HT1080 (cell line): ENCODE data around the gene MACF1. TPM values are rescaled to one million over a fixed set of nuclear protein-coding genes. Genes with fewer than 3 reads are reported as not detected.
"Not testable (repeated sequence)": the region's sequence is repeated elsewhere in the genome, so short reads cannot be mapped to it uniquely, and the experiment has no call there.

Source experiments
- DNase-seq: peaks from one replicate; pipeline ENCODE4 v3.0.0-alpha.2; 2015; ENCODE audit warnings: low read depth
- total RNA-seq: library from RNA; depleted of rRNA; stranded (reverse); fragments of >200 nt; shearing (Covaris generic); gene quantifications from 2 replicates; pipeline ENCODE4 v1.2.3, GENCODE V29; 2014

Gene MACF1
- total RNA-seq, 1 experiment from 2014 or later: 148 TPM

DNA sequence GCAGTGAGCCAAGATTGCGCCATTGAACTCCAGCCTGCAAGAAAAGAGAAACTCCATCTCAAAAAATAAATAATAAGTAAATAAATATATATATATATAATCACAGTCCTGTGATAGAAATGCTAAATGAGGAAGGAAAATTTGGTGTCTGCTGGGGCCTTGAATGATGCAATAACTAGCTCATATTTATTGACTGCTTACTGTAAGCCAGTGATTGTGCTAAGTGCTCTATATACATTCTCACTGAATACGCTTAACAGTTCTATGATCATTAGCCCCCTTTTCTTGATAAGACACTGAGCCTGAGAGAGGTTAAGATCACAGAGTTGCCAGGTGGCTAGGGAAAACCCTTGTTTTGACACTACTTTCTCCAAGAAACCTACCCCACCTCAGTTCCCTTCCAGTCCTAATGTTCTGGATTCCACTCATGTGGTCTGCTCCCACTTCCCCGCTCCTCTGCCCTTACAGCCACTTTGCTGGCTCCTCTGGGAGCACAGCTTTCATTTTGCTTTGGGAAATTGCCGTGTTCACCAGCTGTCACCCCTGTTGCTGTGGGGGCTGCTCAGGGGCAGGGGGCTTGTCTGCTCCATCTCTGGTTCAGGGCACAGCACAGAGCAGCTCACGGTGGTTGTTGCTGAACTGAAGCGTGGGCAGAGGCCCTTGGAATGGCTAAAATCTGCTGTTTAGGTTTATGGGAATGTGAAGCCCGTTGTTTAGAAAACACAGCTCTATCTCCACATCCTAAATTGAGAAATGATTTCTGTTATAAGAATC is 284.5 kb downstream of the MACF1 start:
- DNase-seq: no peak

DNA sequence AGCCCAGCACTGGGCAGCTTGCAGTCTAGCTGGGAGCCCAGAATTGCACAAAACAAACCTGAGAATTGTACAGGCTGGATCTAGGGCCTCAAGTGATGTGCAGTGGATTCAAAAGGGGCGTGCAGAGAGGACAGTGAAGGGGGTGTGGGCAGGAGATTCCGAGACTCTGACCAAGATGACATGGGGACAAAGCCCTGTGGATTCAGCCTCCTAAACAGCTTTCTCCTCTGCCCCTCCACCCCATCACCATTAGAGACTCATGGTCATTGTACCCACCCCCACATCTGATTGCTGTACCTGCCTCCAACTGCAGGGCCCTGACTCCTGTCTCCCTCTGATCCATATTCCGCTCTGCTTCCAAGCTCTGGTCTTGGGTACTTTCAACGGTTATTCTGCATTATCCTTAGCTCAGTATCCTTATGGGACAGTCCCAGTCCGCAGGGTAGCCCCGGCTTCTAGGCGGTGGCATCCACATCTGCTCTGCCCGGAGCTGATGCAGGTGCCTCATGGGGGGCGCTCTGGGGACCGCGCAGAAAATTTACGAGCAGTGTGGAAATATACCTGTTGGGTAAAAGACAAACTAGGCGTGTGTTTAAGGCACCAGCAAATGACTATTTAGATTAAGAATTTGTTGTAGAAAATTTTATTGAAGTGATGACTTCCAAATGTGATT is 285.2 kb downstream of the MACF1 start:
- no peak for DNase-seq

DNA sequence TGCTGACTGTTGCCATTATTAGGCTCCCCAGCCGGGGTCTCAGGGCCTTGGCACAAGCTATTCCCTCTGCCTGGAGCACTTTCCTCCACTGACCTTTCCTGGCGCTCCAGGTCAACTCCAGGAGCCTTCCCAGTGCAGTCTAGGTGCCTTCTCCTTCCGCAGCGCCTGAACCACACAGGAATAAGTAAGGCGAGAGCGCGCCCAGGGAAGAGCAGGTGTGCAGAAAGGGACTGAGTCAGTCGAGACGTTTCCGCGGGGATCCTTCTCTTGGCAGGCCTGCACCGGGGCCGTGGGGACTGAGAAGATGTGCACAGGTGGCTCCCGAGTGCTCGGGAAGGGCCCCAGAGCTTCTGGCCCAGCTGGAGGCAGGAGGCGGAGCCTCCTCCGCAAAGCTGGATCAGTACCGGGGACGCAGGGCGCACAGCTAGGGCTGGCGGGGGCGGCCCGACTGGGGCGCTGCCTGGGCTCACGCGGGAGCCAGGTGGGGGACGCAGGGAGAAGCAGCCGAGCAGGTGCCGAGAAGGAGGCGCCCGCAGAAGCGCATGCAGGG is 286.2 kb downstream of the MACF1 start:
- no peak for DNase-seq

DNA sequence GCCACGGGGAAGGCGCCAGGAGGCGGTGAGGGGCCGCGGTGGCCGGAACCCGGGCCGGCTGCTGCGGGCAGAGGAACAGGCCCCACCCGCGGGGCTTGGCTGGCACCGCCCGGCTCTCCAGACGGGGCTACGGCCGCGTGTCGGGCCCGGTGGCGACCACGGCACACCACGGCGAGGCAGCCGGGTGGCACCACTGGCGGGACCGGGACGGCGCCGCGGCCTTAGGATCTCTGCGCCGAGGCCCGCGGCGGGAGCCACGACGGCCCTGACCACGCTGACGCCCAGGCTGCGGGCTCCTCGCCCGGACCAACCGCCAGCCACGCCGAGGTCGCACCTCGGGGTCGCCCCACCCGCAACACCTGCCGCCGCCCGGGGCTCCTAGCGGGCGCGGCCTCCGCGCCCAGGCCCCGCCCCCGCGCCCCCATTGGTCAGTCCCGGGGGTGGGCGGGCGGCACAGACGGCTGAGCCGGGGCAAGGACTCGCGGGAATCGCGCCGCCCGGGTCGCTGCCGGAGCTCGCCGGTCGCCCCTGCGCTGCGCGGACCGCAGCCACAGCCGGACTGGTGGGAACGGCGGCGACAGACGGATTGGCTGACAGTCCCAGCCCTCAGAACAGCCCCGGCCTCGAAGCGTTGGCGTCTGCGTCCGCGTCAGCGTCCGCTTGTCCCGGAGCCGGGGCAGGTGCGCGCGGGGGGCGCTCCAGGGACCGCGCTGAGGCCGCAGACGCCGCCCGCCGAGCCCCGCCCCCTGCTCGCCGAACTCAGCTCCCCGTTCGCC is 286.8 kb downstream of the MACF1 start, which contains the start of gene BMP8A:
Gene BMP8A (plus strand): TSS at position 491 of the 776 bp plus-strand sequence. CDS start 356 bp downstream, outside the sequence.
- peak; percentile 18 for DNase-seq

DNA sequence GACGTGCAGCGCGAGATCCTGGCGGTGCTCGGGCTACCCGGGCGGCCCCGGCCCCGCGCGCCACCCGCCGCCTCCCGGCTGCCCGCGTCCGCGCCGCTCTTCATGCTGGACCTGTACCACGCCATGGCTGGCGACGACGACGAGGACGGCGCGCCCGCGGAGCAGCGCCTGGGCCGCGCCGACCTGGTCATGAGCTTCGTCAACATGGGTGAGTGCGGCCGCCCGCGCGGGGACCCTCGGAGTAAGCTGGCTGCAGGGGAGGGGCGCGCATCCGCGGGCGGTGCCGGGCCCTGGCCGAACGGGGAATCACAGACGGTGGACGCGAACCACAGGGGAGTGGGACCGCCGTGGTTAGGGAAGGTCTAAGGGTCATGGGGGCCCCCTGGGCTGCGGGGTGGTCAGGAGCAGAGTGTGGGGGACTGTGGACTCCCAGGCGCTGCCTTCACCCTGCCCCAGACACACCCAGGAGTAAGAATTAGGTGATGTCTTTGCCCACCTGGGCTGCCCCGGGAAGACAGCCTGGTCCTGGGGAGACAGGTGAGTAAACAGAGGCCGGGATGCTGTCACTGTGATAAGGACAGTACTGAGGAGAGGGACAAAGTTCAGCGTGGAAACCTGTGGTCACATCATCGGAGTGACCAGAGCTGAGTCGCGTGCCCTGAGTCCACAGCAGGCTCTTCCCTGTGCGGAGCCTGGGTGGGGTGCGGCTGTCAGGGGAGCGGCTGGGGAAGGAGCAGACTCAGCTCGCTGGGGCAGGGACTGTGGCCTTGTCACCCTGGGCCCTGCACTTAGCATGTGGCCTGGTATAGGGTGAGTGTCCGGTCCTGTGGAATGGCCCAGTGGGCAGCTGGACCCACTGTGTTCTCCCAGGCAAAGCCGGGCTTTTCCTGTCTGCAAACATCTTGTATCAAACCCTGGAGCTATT is 287.9 kb downstream of the MACF1 start:
- not testable (repeated sequence) for DNase-seq

DNA sequence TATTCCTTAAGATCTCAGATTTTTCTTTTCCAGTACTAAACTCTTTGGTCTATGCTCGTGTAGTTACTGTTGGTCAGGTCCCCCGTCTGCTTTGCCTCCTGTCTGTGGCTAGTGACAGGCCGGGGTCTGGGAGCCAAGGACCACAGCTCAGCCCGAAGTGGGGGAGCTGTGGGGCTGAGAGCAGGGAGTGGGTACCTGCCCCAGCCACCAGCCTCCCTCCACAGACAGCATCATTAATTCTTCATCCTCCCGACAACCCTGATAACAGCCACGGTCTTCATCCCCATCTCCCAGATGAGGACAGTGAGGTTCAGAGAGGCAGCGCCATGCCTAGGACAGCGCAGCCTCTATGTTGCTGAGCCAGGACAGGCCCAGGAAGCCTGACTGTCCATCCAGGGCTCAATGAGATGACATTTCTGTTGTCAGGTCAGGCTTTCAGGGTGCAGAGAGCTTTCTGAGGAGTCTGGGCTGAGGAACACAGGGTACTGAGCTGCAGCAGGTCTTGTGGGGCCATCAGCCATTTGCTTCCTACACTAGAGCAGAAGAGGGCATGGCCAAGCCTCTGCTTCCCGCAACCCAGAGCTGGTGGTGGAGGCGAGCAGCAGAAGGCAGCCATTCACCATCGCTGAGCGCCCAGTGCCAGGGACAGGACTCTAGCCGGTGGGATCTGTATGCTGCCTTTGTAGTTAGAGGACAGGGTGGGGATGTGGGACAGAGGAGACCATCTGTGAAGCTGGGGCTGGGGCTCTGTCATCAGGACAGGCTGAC is 288.7 kb downstream of the MACF1 start:
- DNase-seq: not testable (repeated sequence)

DNA sequence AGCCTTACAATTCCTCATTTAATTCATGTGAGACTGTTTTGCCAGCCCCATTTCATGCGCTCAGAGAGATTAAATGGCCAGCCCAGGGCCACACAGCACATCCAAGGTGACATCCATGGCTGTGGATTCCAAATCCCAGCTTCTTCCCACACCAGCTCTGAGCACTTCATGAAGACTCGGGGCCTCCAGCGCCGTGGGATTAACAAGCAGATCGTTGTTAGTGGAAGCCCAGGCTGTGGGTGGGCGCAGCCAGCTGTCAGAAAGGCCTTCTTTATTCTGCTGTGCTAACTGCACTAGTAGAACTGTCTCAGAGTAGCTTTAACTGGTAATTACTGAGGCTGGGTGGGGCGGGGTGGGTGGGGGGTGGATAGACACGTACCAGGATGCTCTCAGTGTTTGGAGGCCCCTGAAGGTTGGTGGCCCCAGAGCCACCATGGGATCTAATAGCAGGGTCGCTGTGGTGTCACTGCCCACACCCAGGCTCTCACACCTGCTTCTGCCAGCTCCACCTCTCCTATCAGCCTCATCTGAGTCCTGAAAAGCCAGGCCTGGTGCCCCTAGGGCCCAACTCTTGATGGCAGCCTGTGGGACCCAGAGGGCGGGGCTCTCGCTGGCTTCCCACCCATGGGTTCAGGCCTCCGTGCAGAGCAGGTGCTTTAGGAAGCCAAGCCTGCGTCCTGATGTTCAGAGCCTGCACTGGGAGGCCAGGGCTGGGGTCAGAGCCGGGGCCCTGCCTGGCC is 290.3 kb downstream of the MACF1 start:
- no peak for DNase-seq

DNA sequence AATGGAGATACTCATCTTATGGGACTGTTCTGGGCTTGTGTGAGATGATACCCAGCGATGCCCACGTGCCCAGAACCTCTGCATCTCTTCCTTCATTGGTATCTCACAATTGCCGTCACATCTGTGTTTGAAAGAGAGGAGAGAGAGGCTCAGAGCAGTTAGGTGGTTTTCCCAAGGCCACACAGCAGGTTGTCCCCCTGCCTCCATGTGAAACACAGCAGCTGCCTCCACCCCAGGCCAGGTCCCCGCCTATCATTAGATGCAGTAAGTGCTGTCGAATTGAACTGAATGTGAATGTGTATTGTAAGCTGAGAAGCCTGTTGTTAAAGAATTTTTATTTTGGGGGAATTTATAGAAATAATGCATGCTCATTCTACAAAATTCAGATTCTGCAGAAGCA is 292.0 kb downstream of the MACF1 start:
- DNase-seq: not testable (repeated sequence)

DNA sequence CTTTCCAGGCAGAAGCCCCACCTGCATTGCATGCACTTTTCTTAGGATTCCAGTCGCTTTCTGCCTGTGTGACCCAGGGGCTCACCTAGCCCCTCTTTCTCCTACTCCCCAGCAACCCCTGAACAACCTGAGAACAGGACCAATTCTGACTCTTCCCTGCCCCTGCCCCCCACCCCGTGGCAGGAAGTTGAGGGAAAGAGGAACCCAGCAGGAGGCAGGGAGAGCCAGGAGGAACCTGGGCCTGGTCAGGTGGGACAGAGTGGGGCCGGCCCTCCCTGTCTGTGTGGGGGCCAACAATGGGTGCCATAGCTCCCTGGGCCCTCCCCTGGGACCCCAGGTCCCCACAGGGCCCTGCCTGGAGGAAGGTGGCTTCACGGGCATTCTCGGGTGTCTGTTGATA is 293.1 kb downstream of the MACF1 start:
- DNase-seq: no peak

DNA sequence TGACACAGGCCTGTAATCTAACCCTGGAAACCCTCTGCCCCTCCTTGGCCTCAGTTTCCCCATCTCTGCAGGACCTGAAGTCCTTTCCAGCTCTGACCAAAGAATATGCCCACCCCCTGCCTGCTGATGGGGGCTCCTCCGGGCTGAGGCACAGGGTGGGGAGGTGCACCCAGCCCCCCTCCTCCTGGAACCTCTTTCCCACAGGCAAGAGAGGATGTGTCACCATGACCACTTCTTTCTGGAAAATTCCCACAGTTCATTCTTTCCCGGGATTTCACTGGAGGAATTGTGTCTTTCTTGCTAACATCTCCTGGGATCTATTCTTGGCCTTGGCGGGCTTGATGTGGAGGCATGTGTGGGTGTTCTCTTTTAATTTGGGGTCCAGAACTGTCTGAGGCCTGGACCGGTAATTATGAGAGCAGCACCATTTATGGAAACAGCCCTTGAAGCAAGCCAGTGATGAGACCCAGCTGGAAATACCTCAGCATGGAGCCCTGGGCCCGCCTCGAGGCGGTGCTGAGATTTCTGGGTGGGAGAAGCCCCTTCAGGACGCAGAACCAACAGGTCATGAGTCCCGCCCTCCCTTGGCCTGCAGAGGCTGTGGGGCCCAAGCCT is 293.7 kb downstream of the MACF1 start:
- DNase-seq: not testable (repeated sequence)

DNA sequence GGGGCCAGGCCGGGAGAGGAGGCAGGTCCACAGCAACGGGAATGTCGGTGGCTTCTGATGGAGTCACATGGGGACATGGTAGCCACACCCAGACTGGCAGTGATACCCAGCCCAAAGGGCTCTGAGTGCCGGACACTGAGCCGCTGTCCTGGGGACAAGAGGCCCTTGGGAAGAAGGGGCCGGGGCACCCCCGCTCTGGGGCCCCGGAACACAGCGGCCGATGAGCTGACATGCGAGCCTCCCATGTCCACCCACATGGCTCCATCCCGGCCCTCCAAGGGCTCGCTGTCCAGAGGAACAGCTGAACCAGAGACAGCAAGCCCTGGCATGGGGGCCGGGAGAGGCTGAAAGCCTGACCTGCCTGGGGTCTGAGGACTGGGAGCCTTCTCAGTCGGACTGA is 294.3 kb downstream of the MACF1 start:
- DNase-seq: not testable (repeated sequence)

DNA sequence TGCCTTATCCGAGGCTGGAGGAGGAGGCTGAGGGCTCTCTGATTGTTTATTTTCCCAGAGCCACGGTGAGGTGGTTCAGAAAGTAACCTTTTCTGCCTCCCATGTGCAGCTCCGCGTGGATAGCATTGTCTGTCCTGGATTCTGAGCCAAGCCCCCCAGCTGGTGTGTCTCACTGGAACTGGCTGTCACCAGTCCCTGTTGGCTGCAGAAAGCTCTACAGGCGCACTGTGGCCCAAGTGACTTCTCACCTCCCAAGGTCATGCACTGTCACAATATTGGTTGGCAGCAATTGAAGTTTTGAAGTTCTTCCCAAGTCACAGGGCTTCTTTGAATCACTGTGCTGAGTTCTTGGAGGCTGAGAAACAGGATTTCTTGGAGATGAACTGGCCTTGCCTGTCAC is 295.2 kb downstream of the MACF1 start:
- no peak for DNase-seq

DNA sequence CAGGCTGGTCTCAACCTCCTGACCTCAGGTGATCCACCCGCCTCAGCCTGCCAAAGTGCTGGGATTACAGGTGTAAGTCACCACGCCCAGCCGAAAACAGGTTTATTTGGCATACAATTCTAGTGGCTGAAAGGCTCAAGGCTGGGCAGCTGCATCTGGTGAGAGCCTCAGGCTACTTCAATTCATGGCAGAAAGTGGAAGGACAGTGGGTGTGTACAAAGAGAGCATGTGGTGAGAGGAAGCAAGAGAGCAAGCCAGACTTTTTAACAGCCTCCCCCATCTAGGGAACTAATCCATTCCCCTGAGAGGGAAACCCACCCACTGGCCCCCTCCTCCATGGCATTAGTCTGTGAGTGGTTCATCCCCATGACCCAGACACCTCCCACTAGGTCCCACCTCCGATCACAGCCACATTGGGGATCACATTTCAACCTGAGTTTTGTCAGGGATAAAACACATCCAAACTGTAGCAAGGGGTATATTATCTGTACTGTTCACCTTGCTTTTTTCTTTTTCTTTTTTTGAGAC is 296.4 kb downstream of the MACF1 start:
- DNase-seq: no peak

DNA sequence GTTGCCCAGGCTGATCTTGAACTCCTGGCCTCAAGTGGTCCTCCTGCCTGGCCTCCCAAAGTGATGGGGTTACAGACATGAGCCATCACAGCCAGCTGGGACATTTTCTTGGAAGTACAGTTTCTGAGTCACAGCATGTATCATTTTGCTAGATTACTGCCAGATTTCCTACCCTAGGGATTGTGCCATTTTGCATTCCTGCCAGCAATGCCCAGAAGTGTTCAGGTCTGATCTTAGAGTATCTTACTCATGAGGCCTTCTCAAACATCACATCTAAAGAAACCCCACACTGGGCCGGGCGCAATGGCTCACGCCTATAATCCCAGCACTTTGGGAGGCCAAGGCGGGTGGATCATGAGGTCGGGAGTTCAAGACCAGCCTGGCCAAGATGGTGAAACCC is 297.2 kb downstream of the MACF1 start:
- DNase-seq: peak; percentile 78

DNA sequence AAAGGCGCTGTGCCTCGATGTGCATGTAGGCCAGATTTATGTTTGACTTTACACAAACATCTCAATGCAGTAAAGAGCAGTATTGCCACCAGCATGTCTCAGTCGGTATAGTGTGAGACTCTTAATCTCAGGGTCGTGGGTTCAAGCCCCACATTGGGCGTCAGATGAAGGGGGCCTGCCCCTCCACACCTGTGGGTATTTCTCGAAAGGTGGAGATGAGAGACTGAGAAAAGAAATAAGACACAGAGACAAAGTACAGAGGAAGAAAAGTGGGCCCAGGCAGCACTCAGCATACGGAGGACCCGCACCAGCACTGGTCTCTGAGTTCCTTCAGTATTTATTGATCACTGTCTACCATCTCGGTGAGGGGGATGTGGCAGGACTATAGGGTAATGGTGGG is 299.9 kb downstream of the MACF1 start:
- not testable (repeated sequence) for DNase-seq

DNA sequence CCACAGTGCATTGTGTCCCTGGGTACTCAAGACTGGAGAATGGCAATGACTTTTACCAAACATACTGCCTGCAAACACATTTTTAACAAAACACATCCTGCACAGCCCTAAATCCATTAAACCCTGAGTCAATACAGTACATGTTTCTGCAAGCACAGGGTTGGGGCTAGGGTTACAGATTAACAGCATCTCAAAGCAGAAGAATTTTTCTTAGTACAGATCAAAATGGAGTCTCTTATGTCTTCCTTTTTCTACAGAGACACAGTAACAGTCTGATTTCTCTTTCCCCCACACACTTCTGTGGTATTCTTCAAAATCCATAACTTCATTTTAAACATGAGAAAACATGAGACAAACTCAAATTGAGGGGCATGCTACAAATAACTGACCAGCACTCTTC is 300.8 kb downstream of the MACF1 start:
- DNase-seq: no peak

DNA sequence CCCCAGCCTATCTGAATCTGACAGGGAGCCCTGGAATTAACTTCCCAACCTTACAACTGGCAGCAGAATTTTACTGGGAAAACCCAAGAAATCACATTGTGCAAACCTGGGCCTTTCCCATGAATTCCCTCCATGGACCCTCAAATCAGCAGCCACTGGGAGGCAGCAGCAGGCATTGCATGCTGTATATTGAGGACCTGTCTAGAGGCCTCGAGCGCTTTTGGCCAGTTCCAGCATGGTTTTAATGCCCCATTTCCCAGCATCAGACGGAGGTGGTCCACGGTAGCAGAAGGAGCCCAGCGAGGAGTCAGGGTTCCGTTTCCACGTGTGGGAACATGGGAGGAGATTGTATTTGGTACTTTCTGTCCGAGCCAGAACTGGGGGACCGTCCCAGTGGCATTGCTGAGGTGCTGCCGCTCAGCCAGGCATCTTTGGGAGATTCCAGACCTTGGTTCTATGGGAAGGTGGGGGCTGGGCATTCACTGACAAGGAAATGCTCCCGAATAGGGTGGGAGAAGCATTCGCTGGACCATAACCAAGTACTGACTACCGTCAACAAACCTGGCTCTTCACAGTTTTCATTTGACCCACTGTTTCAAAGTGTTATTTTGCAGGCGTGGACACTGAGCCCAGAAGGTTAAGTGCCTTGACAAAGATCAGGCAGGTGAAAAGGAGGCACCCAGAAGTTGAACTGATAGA is 302.9 kb downstream of the MACF1 start:
- DNase-seq: no peak

DNA sequence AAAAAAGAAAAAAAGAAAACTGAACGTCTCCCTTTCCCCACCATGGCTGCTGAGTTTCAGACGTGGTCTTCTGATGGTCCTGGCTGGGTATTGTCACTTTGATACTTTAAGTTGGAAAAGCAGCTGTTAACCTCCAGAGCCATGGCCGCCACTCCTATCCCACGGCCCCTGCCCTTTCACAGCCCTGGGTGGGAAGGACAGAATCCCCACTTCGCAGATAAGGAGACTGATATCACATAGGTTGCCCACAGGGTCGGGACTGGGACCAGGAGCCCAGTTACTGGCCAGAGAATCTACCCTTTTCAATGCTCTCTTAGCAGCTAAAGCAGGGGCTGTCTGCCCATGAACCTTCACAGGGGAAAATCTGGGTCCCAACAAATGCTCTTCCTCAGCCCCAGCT is 303.8 kb downstream of the MACF1 start:
- DNase-seq: no peak
